ENCODE results near the gene BACH2.
A peak's percentile ranks its signal among the peaks of the same experiment; 100 is the strongest.
"Not testable (repeated sequence)": the region's sequence is repeated elsewhere in the genome, so short reads cannot be mapped to it uniquely, and the experiment has no call there.

BACH2 gene

DNA sequence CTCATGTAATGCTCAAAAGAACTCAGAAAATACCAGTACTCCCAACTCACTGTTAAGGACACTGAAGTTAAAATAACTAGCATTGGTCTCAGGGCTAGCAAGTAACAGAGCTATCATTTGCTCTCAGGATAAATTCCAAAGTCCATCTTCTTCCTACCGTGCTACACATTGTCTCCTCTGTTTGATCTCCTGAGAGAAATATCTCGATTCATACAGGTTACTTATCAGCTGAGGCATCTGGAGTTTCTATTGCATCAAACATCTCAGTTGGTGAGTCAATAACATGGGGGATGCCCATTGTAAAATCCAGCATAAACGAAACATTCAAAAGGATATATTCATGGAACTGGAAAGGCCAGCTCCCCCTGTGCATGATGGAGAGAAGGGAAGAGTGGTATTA is 147.4 kb downstream of the BACH2 start:
- DNase-seq = no peak

DNA sequence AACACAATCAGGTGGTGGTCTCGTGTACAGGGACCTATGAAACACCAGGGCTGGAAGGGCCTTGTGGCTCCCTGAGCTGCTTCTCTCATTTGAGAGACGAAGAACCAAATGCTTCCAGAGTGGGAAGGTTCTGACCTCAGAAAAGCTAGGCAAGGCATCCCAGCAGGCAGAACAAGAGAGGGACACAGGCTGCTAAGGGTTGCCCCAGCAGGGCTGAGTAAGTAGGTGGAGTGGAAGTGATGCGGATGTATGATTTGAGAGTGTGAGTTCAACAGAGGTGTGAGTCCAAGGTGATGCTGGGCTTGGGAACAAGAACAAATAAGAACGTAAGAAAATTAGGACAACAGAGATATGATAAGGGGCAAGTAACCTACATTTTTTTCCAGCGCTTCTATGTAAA is 147.8 kb downstream of the BACH2 start:
- DNase-seq = no peak

DNA sequence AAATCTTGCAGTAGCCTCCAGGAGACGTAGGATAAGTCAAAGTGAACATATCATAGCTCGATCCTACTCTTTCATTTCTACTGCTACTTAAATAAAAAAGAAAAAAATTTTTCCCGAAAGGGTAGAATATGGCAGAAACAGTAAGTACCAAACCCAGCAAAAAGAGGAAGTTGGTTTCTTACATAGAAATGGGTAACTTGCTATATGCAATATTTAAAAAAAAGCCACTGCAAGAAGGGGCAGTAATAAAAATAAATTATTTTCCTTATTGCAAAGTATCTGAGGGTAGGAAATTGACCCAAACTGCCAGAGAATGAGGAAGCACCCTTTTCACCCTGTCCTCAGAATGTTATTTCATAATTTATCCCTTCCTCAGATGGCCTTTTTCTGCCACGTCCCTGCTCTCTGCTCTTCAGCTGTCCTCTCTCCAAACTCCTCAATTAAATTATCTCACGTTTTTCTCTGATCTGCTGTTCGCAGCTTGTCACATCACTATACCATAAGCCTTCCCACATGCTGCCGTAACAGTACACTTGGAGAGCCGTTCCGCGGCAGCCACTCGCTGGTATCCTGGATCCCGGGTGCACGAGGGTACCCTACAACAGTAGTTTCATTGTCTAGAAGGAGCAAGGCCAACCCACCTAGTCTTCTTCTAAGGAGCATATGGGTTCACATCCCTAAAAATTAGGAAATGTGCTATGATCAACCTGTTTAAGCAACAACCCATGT is 149.6 kb downstream of the BACH2 start:
- no peak for DNase-seq

DNA sequence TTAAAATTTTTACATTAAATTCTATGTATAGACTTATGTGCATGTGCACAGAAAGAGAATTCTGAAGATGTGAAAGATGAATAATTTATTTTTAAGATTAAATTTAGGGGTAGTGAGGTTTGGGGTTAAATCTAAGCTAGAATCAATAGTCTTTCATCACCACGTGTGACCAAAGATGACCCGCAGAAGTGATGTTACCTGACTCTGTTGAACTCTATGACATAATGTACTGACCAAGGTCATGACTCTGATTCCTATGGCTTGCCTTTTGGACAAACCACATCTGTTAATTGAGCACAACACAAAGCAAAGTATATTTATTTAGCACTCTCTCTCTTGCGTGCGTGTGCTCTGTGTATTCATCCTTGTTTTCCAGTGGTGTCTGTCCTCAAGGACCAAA is 150.6 kb downstream of the BACH2 start:
- no peak for DNase-seq

DNA sequence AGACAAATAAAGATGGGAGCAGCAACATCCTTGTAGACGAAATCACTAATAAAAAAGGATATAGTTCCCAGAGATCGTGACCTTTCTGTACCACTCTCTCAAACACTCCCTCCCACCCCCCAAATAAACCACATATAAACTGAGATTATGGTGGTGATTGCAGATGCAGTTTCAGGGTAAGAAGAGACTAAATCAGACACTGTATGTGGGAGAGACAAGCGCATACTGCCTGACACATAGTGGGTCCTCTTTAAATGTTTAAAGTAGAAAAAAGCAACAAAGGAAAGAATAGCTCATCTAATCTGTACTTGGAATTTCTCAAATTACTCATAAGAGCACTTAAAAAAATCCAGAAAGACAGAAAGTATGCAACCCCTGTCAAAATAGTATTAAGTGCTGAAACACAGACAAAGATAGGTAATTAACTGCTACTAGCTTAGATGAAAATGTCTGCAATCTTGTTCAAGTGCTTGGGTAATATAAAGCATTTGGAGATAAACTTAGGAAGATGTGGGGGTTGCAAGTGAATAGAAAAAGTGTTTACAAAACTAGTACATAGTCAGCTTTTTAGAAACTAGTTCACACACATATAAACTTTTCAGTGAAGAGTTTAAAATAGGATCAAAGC is 151.6 kb downstream of the BACH2 start:
- DNase-seq = no peak

DNA sequence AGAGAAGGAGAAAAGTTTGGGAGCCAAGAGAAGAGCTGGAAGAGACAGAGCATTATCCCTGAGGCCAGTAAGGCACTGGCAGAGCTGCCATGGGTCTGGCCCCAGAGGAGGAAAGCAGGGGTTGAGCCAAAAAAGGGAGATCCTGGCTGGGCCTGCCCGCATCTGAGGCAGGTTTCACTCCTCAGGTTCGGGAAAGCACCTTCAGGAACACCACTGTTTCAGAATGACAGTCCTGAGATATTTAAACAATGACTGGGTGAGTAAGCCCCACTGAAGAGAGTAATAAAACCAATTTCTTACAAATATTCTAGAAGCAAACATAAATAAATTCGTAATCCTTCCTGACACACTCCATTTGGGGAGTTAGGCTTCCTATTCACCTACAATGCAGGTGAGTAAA is 152.2 kb downstream of the BACH2 start:
- DNase-seq = no peak

DNA sequence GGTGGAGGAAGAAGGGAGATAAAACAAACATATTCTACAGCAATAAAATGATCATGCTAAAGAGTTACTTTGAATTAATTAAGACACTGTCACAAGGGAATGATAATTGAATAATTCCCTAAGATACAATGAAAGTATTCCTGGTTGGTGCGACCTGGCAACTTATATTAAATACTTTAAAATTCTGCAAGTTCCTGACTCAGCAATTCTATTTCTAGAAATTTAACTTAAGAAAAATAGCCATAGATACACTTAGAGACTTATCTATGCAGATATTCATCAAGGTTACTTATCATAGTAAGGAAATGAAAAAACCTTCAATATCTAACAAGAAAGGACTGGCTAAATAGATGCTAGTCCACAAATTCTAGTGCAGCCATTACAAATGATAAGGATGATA is 156.0 kb downstream of the BACH2 start:
- no peak for DNase-seq

DNA sequence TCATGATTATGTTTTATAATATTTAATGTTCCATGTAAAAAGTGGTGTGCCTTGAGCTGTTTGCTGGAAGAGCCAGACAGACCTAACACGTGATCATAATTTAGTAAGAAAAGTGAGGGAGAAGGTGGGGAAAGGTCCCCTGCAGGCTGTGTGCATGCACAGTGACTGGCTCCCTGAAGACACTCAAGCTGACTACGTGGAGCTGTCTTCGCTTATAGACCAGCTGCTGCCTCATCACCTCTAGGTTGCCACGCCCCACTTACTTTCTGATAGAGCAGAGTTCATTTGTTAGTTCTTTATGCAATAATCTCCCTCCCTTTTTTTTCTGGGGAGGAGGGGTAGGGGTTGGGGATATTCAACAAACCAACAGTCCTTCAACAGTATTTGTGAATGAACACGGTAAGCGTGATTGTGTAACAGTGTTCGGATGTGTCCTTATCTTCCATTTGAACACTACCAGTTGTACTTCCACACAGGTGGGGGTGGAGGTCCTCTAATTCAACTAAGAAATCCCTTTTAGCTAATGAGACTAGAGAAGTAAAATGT is 157.3 kb downstream of the BACH2 start:
- no peak for DNase-seq

DNA sequence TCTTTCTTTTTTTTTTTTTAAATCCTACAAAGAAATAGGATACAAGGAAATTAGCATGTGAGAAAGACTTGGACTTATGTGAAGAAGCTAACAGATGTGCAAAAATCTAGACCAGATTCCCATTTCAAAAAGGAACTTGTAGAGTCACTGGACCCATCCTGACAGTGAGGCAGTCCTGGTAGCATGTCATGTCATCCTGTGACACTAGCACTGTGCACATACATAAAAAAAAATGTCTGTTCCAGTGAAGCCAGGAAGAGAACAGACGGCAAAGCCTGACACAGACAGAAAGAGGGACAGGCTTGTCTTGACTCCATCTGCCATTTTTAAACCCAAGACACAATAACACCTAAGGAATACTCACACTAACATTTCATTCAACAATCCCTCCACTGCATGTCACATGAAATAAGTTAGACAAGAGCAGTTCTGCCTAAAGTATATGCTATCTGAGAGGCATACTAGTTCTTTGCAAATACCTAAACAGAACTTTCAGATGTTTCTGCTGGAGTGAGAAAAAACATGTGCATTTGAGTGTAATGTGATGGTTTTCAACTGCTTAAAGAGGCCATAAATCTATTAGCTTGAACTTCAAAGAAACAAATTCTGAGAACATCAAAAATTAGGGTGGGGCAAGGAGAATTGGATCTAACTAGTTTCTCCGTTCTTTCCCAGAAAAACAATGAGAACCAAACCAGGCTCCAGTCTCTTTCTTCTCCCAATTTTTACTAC is 159.6 kb downstream of the BACH2 start:
- DNase-seq = no peak

DNA sequence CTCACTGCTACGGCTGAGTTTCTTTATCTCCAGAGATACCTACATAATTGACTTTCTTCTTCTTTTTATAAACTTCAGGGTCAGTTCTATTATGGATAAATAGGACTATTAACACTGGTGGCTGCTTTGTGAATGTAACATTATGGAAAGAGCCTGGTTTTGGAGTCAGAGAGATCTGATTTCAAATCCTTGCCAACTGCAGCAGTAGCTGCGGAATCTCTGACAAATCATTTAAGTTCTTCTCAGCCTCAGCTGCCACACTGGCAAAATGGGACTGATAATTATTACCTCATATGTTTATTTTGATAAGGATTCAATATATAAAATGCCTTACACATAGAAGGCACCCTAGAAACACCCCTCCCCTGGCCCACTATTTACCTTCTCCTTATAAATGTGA is 160.5 kb downstream of the BACH2 start:
- DNase-seq = no peak

DNA sequence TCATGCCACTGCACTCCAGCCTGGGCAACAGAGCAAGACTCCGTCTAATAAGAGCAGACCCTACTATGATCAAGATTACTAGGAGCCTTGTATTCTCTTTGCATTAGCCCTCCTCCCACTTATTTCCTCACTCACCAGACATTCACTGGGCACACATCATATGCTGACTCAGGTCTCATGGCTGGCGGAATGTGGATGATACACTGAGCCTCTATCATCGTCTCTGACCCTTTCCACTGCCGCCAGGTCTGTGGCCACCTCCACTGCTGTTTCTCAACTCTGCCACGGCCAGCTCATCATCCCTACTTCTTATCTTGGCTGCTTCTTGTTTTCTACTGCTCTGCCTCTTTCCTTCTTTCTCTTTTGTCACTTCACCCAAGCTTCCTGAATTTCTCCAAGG is 161.0 kb downstream of the BACH2 start:
- DNase-seq = no peak

DNA sequence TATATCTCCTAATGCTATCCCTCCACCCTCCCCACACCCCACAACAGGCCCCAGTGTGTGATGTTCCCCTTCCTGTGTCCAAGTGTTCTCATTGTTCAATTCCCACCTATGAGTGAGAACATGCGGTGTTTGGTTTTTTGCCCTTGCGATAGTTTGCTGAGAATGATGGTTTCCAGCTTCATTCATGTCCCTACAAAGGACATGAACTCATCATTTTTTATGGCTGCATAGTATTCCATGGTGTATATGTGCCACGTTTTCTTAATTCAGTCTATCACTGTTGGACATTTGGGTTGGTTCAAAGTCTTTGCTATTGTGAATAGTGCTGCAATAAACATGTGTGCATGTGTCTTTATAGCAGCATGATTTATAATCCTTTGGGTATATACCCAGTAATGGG is 163.0 kb downstream of the BACH2 start:
- not testable (repeated sequence) for DNase-seq

DNA sequence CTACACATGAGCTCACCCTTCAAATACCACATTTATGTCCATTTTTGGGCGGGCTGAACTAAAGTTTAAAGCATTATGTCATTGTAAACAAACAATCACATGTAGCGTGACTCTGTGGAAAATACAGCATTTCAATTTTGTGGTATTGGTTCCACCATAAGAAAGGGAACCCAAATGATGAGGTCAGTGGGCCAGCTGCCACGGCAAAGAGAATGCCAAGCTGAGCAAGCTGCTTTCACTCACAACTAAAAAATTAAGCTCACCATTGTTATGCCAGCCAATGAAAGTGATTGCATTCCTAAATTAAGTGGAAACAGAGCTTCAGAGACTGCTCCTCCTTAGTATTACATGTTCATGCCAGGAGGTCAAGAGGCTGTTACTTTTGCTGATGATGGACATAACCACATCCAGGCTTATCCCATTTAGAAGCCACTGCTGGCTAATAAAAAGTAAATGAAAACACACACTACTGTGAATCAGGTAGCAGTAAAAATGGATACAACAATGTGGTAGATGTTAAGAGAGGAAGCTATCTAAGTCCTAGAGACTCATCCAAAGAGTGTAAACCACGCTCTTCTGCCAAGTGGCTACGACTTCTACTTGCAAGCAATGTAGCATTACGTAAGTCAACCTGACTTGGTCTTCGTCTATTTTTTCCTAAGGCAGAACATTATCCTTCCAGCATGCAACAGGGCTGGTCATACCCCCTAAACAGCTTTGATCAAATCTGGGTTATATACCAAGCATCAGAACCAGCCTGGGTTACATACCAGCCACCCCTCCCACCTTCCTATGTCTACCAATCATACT is 164.8 kb downstream of the BACH2 start:
- DNase-seq = peak; percentile 35

DNA sequence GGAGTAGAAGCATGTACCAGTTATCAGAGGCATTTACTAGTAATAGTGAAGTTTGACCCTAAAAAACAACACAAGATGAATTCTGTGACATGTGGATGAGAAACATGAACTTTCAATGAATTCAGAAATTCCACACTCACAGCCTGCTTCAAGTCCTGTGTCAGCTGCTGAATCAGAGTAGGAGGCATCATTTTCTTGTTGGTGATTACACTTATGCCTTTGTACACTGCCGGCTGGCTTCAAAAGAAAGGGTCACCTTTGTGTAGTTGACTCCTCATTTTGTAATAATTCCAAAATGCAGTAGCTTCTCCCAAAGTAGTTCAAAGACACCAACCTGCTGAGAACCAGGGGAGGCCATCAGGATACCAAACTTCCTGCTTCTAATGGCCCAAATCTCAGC is 165.5 kb downstream of the BACH2 start:
- no peak for DNase-seq

DNA sequence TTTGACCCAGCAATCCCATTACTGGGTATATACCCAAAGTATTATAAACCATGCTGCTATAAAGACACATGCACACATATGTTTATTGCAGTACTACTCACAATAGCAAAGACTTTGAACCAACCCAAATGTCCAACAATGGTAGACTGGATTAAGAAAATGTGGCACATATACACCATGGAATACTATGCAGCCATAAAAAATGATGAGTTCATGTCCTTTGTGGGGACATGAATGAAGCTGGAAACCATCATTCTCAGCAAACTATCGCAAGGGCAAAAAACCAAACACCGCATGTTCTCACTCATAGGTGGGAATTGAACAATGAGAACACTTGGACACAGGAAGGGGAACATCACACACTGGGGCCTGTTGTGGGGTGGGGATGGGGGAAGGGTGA is 168.0 kb downstream of the BACH2 start:
- not testable (repeated sequence) for DNase-seq

DNA sequence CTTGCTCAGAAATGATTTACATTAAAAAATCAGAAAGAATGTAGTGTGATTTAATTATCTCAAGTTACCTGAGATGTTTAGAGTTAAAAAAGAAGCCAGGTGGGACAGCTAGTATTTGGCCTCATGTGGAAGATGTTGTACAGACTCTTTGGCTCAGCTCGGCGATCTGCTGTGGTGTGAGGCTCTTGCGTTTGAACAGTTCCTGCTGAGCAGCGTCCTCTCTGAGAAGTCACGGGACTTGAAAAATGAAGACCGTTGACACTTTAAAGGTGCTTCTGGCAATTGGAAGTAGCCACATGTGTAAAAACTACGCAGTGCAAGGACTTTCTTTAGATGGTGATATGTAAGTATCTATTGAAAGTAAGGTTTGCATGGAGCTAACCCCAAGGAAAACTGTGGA is 169.0 kb downstream of the BACH2 start:
- DNase-seq = no peak

DNA sequence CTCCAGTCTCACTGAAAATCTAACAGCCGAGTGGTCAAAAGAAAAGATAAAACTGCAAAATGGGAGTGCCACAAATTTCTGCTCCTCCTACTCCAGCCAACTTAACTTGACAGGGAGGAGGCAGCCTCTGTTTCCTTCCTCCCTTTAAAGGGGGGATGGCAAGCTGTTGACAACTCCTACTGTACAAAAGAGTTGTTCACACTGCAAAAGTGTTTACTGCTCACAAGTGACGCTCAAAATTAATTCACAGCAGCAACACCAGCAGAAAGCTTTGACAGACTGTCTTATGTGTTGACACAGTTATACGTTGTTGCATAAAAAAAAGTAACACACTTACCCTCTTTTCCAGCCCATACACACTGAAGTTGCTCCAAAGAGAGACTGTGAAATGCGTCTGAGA is 169.8 kb downstream of the BACH2 start:
- no peak for DNase-seq

DNA sequence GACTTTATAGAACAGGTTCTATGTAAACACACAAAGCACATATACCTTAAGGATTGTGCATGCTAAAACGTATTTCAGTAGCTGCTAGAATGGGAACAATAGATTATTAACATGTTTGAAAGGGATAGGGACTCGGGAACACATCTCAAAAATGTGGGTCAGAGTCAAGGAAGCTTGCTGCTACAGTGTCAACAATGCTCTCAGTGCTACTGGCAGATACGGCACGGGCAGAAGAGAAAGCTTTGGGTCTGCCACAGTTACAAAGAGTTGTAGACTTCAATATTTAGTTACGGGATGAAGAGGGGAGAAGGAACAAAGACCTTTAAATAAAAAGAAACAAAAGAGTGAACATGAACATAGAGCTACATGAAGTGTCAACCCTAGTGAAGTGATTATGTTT is 170.5 kb downstream of the BACH2 start:
- no peak for DNase-seq

DNA sequence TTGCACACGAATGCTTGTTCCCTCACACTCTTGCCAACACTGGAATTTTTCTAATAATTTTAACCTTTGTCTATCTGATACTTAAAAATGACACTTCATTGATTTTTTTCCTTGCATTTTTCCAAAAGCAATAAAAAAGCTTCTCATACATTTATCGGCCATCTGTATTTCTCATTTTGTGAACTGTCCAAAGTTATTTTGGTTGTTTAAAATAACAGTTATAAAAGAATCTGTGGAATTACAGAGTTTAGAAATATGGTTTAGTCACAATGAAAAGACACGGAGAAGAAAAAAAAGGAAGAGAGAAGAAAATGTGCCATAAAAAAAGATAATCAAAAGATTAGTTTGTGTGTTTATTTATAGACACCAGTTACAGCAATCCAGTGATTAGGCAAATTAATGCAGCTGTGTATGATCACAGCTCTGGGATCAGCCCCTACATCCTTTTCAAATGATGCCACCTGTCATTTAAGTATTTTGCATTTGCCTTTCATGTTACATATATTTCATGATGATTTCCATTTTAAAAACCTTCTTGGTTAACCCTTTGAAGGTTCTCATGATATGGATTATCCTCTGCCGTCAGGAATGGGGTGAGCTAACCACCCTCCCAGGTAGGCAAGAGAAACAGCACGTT is 171.7 kb downstream of the BACH2 start:
- no peak for DNase-seq

DNA sequence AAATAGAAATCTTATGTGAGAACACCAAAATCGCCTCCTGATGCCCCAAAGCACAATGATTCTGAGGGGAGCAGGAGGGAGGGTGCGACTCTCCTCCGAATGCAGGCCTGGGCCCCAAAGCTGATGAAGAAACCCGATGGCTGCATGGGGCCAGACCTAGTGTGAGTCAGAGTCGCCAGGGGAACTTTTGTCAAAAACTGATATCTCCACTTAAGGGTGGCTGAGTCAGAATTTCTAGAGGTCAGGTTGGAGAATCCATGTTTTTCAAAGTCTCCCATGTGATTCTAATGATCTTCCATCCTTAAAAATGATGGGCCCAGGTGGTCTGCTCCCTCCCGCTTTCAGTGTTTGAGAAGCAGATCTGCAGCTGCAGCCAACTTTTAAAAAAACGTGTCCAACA is 172.8 kb downstream of the BACH2 start:
- no peak for DNase-seq

DNA sequence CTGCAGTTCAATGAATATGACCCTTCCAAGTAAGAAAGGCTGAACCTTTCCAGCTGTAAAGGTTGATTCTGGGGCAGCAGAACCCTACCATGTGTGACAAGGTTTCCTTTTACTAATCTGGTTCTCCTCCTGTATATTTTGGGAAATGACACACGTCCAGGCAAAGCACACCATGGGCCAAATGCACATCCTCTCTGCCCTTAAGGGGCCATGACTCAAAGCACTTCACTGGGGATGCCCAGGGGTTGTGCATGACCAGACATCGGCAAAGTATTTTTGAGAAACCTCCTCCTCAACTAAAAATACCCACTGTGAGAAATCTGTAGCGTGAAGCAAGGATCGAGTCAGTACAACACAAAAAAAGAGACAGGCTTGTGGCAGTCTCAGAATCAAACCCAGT is 174.7 kb downstream of the BACH2 start:
- no peak for DNase-seq

DNA sequence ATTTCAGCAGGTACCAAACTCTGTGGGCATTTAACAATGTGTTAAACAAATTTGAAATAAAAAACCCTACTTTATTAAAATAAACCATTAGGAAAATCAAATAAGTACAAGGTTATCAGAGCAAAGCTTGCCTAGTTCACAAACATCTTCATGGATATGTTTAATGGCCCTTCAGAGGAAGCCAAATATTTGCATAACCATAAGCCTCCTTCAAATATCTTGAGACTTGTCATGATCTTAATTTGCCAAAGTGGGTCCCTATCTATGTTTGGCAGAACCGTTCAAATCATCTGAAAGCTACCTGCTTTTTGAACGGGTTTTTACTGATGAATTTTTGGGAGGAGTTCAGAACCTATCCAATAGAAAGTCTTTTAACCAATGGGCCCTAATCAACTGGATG is 176.3 kb downstream of the BACH2 start:
- DNase-seq = no peak

DNA sequence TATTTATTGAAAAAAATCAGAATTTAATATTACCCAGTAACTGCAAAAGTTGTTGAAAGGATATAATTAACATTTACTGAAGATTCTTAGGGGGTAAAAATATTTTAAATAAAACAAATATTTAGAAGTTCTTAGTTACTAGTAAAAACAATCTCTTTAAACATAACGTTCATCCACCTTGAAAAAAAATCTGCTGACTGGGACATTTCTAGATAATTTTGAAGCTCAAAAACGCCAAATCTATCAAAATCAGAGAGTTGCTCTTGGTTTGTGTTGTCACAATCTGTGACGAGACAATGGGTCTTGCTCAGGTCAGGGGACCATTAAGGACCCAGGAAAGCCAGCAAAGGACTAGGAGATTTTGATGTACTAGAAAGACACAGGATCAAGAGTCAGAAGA is 177.0 kb downstream of the BACH2 start:
- no peak for DNase-seq

All from NCI-H446 treated with DMSO at 0.1 percent for 48 hours (cell line).